Measurements from ENCODE around the gene NRAP. TPM values are rescaled to one million over a fixed set of nuclear protein-coding genes. Genes with fewer than 3 reads are reported as not detected.

NRAP gene
- total and polyA plus RNA-seq, 2 experiments from 2014 or later: not detected

DNA sequence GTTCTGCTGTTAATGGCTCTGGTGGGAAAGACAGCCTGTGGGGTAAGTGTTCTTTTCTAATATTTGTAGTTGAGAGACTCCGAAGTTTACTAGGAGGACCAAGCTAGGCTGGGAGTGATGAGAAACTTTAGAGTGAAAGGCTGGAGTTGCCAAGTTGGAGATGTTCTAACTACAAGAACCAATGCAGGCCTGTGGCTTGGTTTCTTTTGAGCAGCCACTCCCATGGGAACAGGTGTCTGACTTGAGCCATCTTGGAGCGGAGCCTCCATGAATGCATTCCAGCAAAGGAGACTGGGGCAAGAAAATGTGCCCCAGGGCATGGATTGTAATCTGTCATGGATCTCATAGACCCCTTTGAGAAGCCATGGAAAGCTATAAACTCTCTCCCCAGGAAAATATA, 110.7 kb downstream of the NRAP start (continued):
- TF ChIP-seq ZNF462 (CRISPR knock-in tag; IDR thresholded peaks at IDR 0.05) (no peak), REST (IDR thresholded peaks at IDR 0.05; ENCODE audit: unreplicated experiment) (no peak), CREB1 (CRISPR knock-in tag; IDR thresholded peaks at IDR 0.05; ENCODE audit: low read depth) (no peak), CTCF (conservative IDR thresholded peaks at IDR 0.05; ENCODE audit: low read depth in 2 of 2) (no peak), JUNB (IDR thresholded peaks at IDR 0.05; ENCODE audit: unreplicated experiment) (no peak), EZH2 (IDR thresholded peaks at IDR 0.05; ENCODE audit: low read depth, unreplicated experiment) (no peak)

Data from GM23338 (cell line).